Progenitor cell of endocrine pancreas (in vitro differentiated cells): ENCODE results near the gene NOS2. TPM values are rescaled to one million over a fixed set of nuclear protein-coding genes. Genes with fewer than 3 reads are reported as not detected.
"Not testable (repeated sequence)": the region's sequence is repeated elsewhere in the genome, so short reads cannot be mapped to it uniquely, and the experiment has no call there.

Experiments
- DNase-seq: peaks from one replicate; pipeline ENCODE4 v3.0.0; 2021; ENCODE audit warnings: low spot score; ENCODE audit not compliant: unreplicated experiment
- H3K27ac Mint-ChIP-seq: 2 replicates; pipeline ENCODE4 v1.8.0; 2021; ENCODE audit warnings: mild to moderate bottlenecking, moderate library complexity, mixed read lengths
- H3K27me3 Mint-ChIP-seq: 2 replicates; pipeline ENCODE4 v1.8.0; 2021; ENCODE audit warnings: mixed read lengths
- H3K36me3 Mint-ChIP-seq: 2 replicates; pipeline ENCODE4 v1.8.0; 2022; ENCODE audit warnings: mixed read lengths; ENCODE audit not compliant: insufficient read depth
- H3K4me1 Mint-ChIP-seq: 2 replicates; pipeline ENCODE4 v1.8.0; 2021; ENCODE audit warnings: low read depth, mixed read lengths
- H3K4me3 Mint-ChIP-seq: 2 replicates; pipeline ENCODE4 v1.8.0; 2021; ENCODE audit warnings: low read depth, mild to moderate bottlenecking, moderate library complexity, mixed read lengths
- H3K9me3 Mint-ChIP-seq: 2 replicates; pipeline ENCODE4 v1.8.0; 2021; ENCODE audit warnings: low read depth, mixed read lengths
- CTCF ChIP-seq: fragments of 200-600 bp; sonication (generic); IDR thresholded peaks from one replicate; pipeline ENCODE4 v1.5.0; 2021; ENCODE audit warnings: antibody characterized with exemption, mild to moderate bottlenecking; ENCODE audit not compliant: unreplicated experiment
- total RNA-seq: library from RNA; stranded (reverse); gene quantifications from 2 replicates; pipeline ENCODE4 v1.2.1, GENCODE V29; 2021

Gene NOS2
- total RNA-seq, 1 donor from 2014 or later, result 1.6 TPM

- H3K27ac Mint-ChIP-seq, result no peak overlapping the region
- TF ChIP-seq CTCF, result no peak
- H3K4me3 Mint-ChIP-seq, result no peak overlapping the region
- H3K9me3 Mint-ChIP-seq, result no peaks in the 10 kb centered on the region
- H3K27me3 Mint-ChIP-seq, result no peaks in the 10 kb centered on the region
- H3K36me3 Mint-ChIP-seq, result no peaks in the 10 kb centered on the region
- H3K4me1 Mint-ChIP-seq, result no peaks in the 10 kb centered on the region
- no peak for DNase-seq
Measured at GRCh38 chr17:27748360-27748825, 51.9 kb downstream of the NOS2 start.

GRCh38 chr17:27747462-27748359 lies 52.6 kb downstream of the NOS2 start:
- Mint-ChIP-seq H3K9me3 (no peaks in the 10 kb centered on the region), H3K27ac (no peak overlapping the region), H3K36me3 (no peaks in the 10 kb centered on the region), H3K4me1 (no peaks in the 10 kb centered on the region), H3K4me3 (no peak overlapping the region), H3K27me3 (no peaks in the 10 kb centered on the region)
- TF ChIP-seq CTCF, result peak; percentile 53
- DNase-seq, result no peak

DNA sequence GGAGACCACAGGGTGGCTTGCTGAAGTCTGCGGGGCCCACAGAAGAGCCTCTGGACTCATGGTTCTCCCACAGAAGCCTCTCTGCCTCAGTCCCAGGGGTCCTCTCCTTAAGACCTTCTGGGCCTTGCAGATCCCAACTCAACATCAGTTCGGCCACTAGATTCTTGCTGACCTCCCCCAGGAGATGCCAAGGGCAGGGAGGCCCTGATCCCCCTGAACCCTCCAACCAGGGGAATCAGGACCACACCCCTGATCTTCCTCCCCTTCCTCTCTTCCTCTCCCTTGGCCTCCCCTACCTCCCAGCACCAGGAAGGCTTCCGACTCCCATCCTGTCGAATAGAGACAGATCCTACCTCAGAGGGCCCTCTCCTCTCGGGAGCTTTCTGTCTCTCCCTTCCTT lies 53.4 kb downstream of the NOS2 start:
- no peaks in the 10 kb centered on the region for H3K27me3 Mint-ChIP-seq
- no peak for TF ChIP-seq CTCF
- no peak overlapping the region for H3K4me3 Mint-ChIP-seq
- no peak for DNase-seq
- no peaks in the 10 kb centered on the region for H3K9me3 Mint-ChIP-seq
- no peak overlapping the region for H3K27ac Mint-ChIP-seq
- no peaks in the 10 kb centered on the region for H3K36me3 Mint-ChIP-seq
- no peaks in the 10 kb centered on the region for H3K4me1 Mint-ChIP-seq

GRCh38 chr17:27746320-27746719 lies 54.0 kb downstream of the NOS2 start:
- H3K27ac Mint-ChIP-seq, H3K4me1 Mint-ChIP-seq, H3K27me3 Mint-ChIP-seq, H3K9me3 Mint-ChIP-seq, H3K4me3 Mint-ChIP-seq, DNase-seq, H3K36me3 Mint-ChIP-seq: not testable (repeated sequence)

- not testable (repeated sequence) for DNase-seq, H3K9me3 Mint-ChIP-seq, H3K36me3 Mint-ChIP-seq, H3K27ac Mint-ChIP-seq, H3K4me1 Mint-ChIP-seq, H3K4me3 Mint-ChIP-seq, H3K27me3 Mint-ChIP-seq
Measured at GRCh38 chr17:27745207-27745830, 55.0 kb downstream of the NOS2 start.

GRCh38 chr17:27743281-27743885 lies 56.9 kb downstream of the NOS2 start:
- no peak for TF ChIP-seq CTCF
- Mint-ChIP-seq H3K4me1 (no peaks in the 10 kb centered on the region), H3K27me3 (no peaks in the 10 kb centered on the region), H3K4me3 (no peak overlapping the region), H3K27ac (peak overlapping the region; percentile 38), H3K36me3 (no peaks in the 10 kb centered on the region), H3K9me3 (no peaks in the 10 kb centered on the region)
- no peak for DNase-seq
